Colonic mucosa (tissue), 4 donors: ENCODE results near the gene ADAMTS3. TPM values are rescaled to one million over a fixed set of nuclear protein-coding genes. Genes with fewer than 3 reads are reported as not detected.
"Not testable (repeated sequence)": the region's sequence is repeated elsewhere in the genome, so short reads cannot be mapped to it uniquely, and the experiment has no call there.

Experiments
- DNase-seq: peaks from one replicate; pipeline ENCODE4 v3.0.0-alpha.2; 2020
- H3K27ac ChIP-seq: fragments of 200-600 bp; one replicate; pipeline ENCODE4 v1.8.0; 2021
- H3K27me3 ChIP-seq: fragments of 200-600 bp; one replicate; pipeline ENCODE4 v1.8.0; 2021
- H3K36me3 ChIP-seq: fragments of 200-600 bp; one replicate; pipeline ENCODE4 v1.8.0; 2021
- H3K4me1 ChIP-seq: fragments of 200-600 bp; one replicate; pipeline ENCODE4 v1.8.0; 2021; ENCODE audit warnings: mild to moderate bottlenecking
- H3K4me3 ChIP-seq: fragments of 200-600 bp; one replicate; pipeline ENCODE4 v1.8.0; 2021
- H3K9ac ChIP-seq, 2 donors: one replicate each; pipeline ENCODE4 v1.7.0; 2013; ENCODE audit warnings: control low read depth in 2 of 2, low read depth in 2 of 2, low read length in 2 of 2
- H3K9me3 ChIP-seq: fragments of 200-600 bp; one replicate; pipeline ENCODE4 v1.8.0; 2021
- intact Hi-C: fragments of 100-400 bp; cut with DNase I; formaldehyde crosslinking; loops from one replicate; pipeline ENCODE4 v1.14.1; 2022
- total RNA-seq, 2 donors: library from RNA; stranded (reverse); fragmentation: NEBNext Ultra II Directional in 1 of 2; extraction: Animal tissue kit (Norgen Biotek cat#: 25700) in 1 of 2; gene quantifications; one replicate each; pipeline ENCODE4 v1.2.1, GENCODE V29; 2021
- TF ChIP-seq, protein P1 (sequence below): fragments of 200-600 bp; IDR thresholded peaks from one replicate; pipeline ENCODE4 v1.8.0; 2022; ENCODE audit warnings: antibody characterized with exemption, mild to moderate bottlenecking
- donor health status: healthy.
- donor health status: DM: no; HTN: no; CAD: no.
- donor health status: DM: no; HTN: no; CAD: no.

ADAMTS3 gene
- total RNA-seq, 2 donors from 2014 or later: 0.15 to 0.29 TPM

DNA sequence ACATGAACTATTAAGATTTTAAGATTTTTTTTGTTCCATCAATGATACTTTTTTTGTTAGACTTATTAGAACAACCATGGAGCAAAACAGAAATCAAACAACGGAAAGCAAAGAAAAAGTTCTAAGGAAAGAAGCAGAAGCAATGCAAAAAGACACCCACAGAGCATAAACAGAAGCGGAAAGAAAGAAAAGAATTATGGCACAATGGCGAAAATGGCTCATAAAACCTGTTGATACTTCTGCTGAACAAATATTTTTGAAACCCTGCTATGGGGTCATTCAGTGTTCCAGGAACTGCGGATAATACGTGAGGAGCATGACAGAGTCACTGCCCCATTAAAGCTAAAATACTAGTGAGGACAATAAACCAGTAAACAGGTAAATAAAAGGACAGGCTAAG is 138.0 kb downstream of the ADAMTS3 start:
- Histone ChIP-seq H3K9me3 (no peaks in the 10 kb centered on the region), H3K27ac (no peak overlapping the region), H3K36me3 (no peaks in the 10 kb centered on the region), H3K4me1 (no peaks in the 10 kb centered on the region), H3K27me3 (no peaks in the 10 kb centered on the region), H3K4me3 (no peak overlapping the region), H3K9ac (no peak overlapping the region)
- DNase-seq: no peak
- intact Hi-C loops: no loop called here
- TF ChIP-seq, protein P1, sequence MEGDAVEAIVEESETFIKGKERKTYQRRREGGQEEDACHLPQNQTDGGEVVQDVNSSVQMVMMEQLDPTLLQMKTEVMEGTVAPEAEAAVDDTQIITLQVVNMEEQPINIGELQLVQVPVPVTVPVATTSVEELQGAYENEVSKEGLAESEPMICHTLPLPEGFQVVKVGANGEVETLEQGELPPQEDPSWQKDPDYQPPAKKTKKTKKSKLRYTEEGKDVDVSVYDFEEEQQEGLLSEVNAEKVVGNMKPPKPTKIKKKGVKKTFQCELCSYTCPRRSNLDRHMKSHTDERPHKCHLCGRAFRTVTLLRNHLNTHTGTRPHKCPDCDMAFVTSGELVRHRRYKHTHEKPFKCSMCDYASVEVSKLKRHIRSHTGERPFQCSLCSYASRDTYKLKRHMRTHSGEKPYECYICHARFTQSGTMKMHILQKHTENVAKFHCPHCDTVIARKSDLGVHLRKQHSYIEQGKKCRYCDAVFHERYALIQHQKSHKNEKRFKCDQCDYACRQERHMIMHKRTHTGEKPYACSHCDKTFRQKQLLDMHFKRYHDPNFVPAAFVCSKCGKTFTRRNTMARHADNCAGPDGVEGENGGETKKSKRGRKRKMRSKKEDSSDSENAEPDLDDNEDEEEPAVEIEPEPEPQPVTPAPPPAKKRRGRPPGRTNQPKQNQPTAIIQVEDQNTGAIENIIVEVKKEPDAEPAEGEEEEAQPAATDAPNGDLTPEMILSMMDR: no peak

DNA sequence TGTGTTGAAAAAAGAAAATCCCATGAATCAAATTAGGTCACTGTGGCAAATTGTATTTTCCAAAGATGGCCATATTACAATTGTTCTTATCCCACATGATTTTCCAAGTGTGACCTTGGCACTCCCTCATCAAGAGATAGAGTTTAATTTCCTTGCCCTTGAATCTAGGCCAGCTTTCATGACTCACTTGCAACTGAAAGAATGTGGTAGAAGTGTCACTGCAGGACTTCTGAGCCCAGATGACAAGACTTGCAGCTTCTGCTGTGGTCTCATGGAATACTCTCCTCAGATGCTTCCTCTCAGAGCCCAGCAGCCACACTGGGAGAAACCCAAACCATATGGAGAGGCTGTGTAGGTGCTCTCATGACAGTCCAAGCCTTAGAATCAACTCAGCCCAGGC is 139.0 kb downstream of the ADAMTS3 start:
- H3K4me1 ChIP-seq: no peaks in the 10 kb centered on the region
- H3K4me3 ChIP-seq: no peak overlapping the region
- H3K27ac ChIP-seq: no peak overlapping the region
- H3K36me3 ChIP-seq: no peaks in the 10 kb centered on the region
- H3K9ac ChIP-seq: no peak overlapping the region
- TF ChIP-seq, protein P1: no peak
- no peaks in the 10 kb centered on the region for H3K9me3 ChIP-seq
- intact Hi-C loops: no loop called here
- peak; percentile 18 for DNase-seq
- H3K27me3 ChIP-seq: no peaks in the 10 kb centered on the region

DNA sequence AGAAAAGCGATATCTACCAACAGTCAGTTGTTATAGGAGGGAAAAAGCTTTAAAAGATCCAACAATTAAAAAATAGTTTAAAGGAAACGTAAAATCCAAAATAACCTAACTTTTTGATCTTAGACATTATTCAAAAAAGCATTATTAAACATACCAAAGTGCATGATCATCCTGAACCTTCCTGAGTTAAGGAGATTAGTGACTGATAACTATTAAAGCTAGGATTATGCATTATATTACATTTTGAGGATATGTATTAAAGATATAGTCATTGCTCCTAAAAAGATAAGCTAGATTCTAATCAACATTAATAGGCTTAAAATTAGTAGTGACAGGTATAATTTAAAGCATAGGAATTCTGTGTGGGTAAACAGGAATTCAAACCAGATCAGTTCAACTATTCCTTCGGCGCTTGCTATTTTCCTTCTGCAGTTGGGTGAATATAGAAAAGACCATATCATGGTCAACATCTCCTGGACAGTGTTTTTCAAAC is 139.6 kb downstream of the ADAMTS3 start:
- intact Hi-C loops: no loop called here
- TF ChIP-seq, protein P1: no peak
- H3K9ac ChIP-seq: no peak overlapping the region

DNA sequence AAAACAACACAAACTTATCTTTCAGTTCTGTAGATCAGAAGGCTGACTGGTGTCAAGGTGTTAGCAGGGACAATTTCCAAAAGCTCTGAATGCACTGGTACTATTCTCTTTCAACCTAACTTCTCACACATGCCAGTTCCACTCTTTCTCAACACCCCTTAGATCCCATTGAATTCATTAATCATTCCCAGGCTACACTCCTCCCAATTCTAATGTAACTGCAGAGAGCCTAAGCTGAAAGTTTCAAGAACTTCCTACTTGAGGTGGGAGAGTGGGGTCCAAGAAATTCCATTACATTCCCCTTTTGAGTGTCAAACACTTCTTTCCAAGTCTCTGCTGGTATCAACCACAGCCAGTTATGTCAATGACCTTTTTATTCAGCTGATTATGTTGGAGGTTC is 142.0 kb downstream of the ADAMTS3 start:
- no peaks in the 10 kb centered on the region for H3K4me1 ChIP-seq
- H3K9ac ChIP-seq: no peak overlapping the region
- intact Hi-C loops: no loop called here
- H3K4me3 ChIP-seq: no peak overlapping the region
- H3K36me3 ChIP-seq: no peaks in the 10 kb centered on the region
- no peaks in the 10 kb centered on the region for H3K9me3 ChIP-seq
- TF ChIP-seq, protein P1: no peak
- DNase-seq: no peak
- no peak overlapping the region for H3K27ac ChIP-seq
- no peaks in the 10 kb centered on the region for H3K27me3 ChIP-seq

More for the DNA sequence above, 139.6 kb downstream of the ADAMTS3 start:
- Histone ChIP-seq H3K27ac (no peak overlapping the region), H3K9me3 (no peaks in the 10 kb centered on the region), H3K27me3 (no peaks in the 10 kb centered on the region), H3K36me3 (no peaks in the 10 kb centered on the region), H3K4me1 (no peaks in the 10 kb centered on the region), H3K4me3 (no peak overlapping the region)
- no peak for DNase-seq

DNA sequence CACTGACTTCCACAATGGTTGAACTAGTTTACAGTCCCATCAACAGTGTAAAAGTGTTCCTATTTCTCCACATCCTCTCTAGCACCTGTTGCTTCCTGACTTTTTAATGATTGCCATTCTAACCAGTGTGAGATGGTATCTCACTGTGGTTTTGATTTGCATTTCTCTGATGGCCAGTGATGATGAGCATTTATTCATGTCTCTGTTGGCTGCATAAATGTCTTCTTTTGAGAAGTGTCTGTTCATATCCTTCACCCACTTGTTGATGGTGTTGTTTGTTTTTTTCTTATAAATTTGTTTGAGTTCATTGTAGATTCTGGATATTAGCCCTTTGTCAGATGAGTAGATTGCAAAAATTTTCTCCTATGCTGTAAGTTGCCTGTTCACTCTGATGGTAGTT is 143.1 kb downstream of the ADAMTS3 start:
- intact Hi-C loops, H3K9ac ChIP-seq, DNase-seq: not testable (repeated sequence)

DNA sequence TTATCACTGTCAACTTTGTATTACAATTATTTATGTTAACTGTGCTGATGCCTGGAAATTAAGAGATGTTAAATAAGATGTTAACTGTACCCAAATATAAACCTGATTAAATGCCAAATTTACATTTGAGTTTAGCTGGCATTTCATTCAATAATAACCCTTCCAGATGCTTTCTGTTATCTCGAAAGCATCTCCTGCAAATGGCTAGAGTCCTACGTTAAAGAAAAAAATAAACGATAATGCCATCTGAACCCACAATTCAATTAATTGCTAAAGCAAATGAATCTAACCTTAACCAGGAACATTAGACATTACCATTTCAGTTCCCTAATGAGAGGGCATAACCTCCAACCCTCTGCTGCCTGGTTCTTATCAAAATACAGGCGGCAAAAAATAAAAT is 145.0 kb downstream of the ADAMTS3 start:
- Histone ChIP-seq H3K9me3 (no peaks in the 10 kb centered on the region), H3K27me3 (no peaks in the 10 kb centered on the region), H3K4me1 (no peaks in the 10 kb centered on the region), H3K4me3 (no peak overlapping the region), H3K9ac (no peak overlapping the region), H3K36me3 (no peaks in the 10 kb centered on the region), H3K27ac (no peak overlapping the region)
- TF ChIP-seq, protein P1: no peak
- intact Hi-C loops: no loop called here
- no peak for DNase-seq

More for the DNA sequence above, 143.1 kb downstream of the ADAMTS3 start:
- not testable (repeated sequence) for H3K27me3 ChIP-seq, H3K4me3 ChIP-seq, H3K4me1 ChIP-seq, H3K27ac ChIP-seq, H3K36me3 ChIP-seq, H3K9me3 ChIP-seq
